DMS153 (cell line): ENCODE data around the gene FAM228A.

ENCODE experiments used
- DNase-seq: peaks from one replicate; lab custom pipeline; 2025; lab: John Stamatoyannopoulos, UW

The FAM228A gene

GRCh38 chr2:24225499-24226242 is 50.8 kb downstream of the FAM228A start:
- DNase-seq: no peak

GRCh38 chr2:24228470-24228869 is 53.6 kb downstream of the FAM228A start:
- peak; percentile 13 for DNase-seq

GRCh38 chr2:24231461-24231881 is 56.6 kb downstream of the FAM228A start:
- no peak for DNase-seq

- no peak for DNase-seq
Observed at GRCh38 chr2:24233321-24233720, 58.5 kb downstream of the FAM228A start.

GRCh38 chr2:24237313-24237712 is 62.5 kb downstream of the FAM228A start:
- DNase-seq: no peak

- DNase-seq: peak; percentile 82
Observed at GRCh38 chr2:24238158-24238557, 63.3 kb downstream of the FAM228A start.

GRCh38 chr2:24239553-24239952 is 64.7 kb downstream of the FAM228A start:
- DNase-seq: no peak
